ENCODE measurements around the gene ANKRD52. TPM values are rescaled to one million over a fixed set of nuclear protein-coding genes. Genes with fewer than 3 reads are reported as not detected.

Gene ANKRD52
- total RNA-seq, 4 donors from 2014 or later, result 14.7 to 30.9 (median 18.9) TPM

DNA sequence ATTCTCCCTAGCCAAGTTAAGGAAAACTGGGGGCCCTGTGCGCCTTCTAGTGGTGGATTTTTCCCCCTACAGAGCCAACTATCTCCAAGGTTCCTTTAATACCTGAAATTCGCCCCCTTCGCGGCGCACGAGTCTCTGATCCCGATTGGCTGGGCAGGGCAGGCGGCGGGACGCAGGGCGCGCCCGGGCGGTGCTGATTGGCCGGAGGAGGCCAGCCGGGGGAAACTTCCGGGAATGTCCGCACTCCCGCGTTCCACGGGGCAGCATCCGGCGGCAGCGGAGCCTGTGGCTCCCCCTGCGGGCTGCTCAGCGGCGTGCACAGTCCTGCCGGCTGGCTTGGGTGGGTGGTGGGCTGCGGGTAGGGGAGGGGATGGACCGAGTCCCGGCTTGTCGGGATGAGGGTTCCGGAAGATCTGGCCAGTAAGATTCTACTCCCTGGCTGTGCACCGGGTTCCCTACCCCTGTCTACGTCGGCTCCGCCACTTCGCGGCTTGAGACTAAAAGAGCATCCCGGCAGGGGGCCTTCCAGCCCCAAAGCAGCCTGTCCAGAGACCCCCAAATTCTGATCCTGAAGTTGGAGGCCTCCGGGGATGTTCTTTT is 34.0 kb downstream of the ANKRD52 start, which contains the start of gene NABP2:
Gene NABP2, plus strand, starts transcription at position 241 of the 600 bp plus-strand sequence. CDS start 515 bp downstream, outside the sequence.
- Histone ChIP-seq H3K9me3 (no peaks in the 10 kb centered on the region), H3K27me3 (no peaks in the 10 kb centered on the region), H3K36me3 (peaks cover 0 to 11% of the 10 kb centered on the region in 2 donors), H3K4me3 (peak within 1 kb of the TSS; percentile 63 to 85 (median 79)), H3K27ac (peak within 1 kb of the TSS; percentile 96 to 100 (median 98)), H3K4me1 (peaks cover 34 to 45% of the 10 kb centered on the region in 2 donors)
- DNase-seq (peak; percentile 97 to 99), ATAC-seq (peak; percentile 79 to 84)
- intact Hi-C loops (cut with DNase I; ENCODE audit: low total_unique reads) (loop anchor here (1.0 to 10.0 kb wide), 6 partner anchors 31 to 507 kb away; partner anchors contain the start of genes BLOC1S1, SPRYD4 and ZC3H10), in situ Hi-C loops (cut with MboI; ENCODE audit: low sequenced_read_pairs in 4 of 4) (loop anchor here in 1 of 4 donors (10.0 kb wide), 1 partner anchor 109 kb away; the partner anchor contains the start of genes RPL41 and ZC3H10)
- TF ChIP-seq POLR2A (IDR thresholded peaks at IDR 0.05), result peak in 1 of 2 donors; percentile 25
- TF ChIP-seq, protein P1, sequence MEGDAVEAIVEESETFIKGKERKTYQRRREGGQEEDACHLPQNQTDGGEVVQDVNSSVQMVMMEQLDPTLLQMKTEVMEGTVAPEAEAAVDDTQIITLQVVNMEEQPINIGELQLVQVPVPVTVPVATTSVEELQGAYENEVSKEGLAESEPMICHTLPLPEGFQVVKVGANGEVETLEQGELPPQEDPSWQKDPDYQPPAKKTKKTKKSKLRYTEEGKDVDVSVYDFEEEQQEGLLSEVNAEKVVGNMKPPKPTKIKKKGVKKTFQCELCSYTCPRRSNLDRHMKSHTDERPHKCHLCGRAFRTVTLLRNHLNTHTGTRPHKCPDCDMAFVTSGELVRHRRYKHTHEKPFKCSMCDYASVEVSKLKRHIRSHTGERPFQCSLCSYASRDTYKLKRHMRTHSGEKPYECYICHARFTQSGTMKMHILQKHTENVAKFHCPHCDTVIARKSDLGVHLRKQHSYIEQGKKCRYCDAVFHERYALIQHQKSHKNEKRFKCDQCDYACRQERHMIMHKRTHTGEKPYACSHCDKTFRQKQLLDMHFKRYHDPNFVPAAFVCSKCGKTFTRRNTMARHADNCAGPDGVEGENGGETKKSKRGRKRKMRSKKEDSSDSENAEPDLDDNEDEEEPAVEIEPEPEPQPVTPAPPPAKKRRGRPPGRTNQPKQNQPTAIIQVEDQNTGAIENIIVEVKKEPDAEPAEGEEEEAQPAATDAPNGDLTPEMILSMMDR (IDR thresholded peaks at IDR 0.05 in 4 of 5, conservative IDR thresholded peaks at IDR 0.05 in 1 of 5), result peak; percentile 94 to 96 (median 95)

DNA sequence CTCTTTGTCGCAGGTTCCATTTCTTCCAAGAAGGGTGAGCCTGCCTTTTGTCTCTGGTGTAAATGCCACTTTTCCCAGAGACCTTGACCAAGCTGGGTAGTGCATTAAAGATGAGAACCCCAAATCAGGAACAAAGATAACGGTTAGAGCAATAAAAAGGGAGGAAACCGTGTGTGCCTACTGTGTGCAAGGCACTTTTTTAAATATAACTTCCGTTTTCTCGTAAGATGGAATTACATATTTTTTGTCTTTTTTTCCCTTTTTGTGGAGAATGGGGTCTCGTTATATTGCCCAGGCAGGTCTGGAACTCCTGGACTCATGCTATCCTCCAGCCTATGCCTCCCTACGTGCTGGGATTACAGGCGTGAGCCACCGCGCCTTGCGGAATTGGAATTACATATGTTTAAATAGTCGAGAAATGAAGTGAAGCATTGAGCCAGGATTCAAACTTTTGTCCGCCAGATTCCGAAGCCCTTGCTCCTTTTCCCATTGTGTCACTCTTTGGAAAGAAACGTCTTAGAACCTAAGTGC is 34.5 kb downstream of the ANKRD52 start:
- peaks cover 0 to 6% of the 10 kb centered on the region in 2 donors for H3K36me3 ChIP-seq
- H3K9me3 ChIP-seq, result no peaks in the 10 kb centered on the region
- DNase-seq, result no peak
- TF ChIP-seq, protein P1 (IDR thresholded peaks at IDR 0.05 in 4 of 5, conservative IDR thresholded peaks at IDR 0.05 in 1 of 5), result no peak
- TF ChIP-seq POLR2A (IDR thresholded peaks at IDR 0.05), result no peak
- intact Hi-C loops (cut with DNase I; ENCODE audit: low total_unique reads), result loop anchor here (1.0 to 10.0 kb wide), 8 partner anchors 30 to 506 kb away; partner anchors contain the start of genes BLOC1S1, CS, MYL6 and SPRYD4
- H3K27me3 ChIP-seq, result no peaks in the 10 kb centered on the region
- H3K4me1 ChIP-seq, result peaks cover 34 to 45% of the 10 kb centered on the region in 2 donors
- in situ Hi-C loops (cut with MboI; ENCODE audit: low sequenced_read_pairs in 4 of 4), result loop anchor here in 1 of 4 donors (10.0 kb wide), 1 partner anchor 109 kb away; the partner anchor contains the start of genes RPL41 and ZC3H10
- H3K4me3 ChIP-seq, result peak overlapping the region; percentile 15 to 85 (median 62)
- ATAC-seq, result no peak
- H3K27ac ChIP-seq, result peak overlapping the region; percentile 96 to 100 (median 98)

DNA sequence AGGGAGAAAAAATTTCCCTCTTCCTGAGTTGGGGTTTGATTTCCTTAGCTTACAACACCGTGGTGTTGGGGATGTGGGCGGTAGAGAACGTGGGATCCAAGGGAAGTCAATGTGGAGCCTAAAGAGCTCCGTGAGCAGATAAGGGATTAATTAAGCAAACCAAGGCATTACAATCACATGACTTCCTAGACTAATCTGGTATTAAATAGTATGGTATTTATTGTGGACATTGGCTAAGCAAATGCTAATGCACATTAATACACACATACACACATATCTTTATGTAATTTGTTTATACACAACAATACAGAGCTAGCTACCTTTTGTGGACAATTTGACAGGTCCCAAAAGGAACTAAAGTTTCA is 35.7 kb downstream of the ANKRD52 start:
- intact Hi-C loops (cut with DNase I; ENCODE audit: low total_unique reads), result loop anchor here (2.0 to 10.0 kb wide), 4 partner anchors 64 to 505 kb away; partner anchors contain the start of genes BLOC1S1, CS, MYL6 and SPRYD4
- DNase-seq (no peak), ATAC-seq (no peak)
- TF ChIP-seq, protein P1 (IDR thresholded peaks at IDR 0.05 in 4 of 5, conservative IDR thresholded peaks at IDR 0.05 in 1 of 5), result no peak
- TF ChIP-seq POLR2A (IDR thresholded peaks at IDR 0.05), result no peak
- Histone ChIP-seq H3K4me1 (peaks cover 34 to 45% of the 10 kb centered on the region in 2 donors), H3K9me3 (no peaks in the 10 kb centered on the region), H3K4me3 (peak overlapping the region; percentile 80 to 99 (median 89)), H3K36me3 (peaks cover 0 to 3% of the 10 kb centered on the region in 2 donors), H3K27me3 (no peaks in the 10 kb centered on the region), H3K27ac (peak overlapping the region; percentile 96 to 100 (median 98))
- in situ Hi-C loops (cut with MboI; ENCODE audit: low sequenced_read_pairs in 4 of 4), result loop anchor here in 1 of 4 donors (10.0 kb wide), 1 partner anchor 108 kb away; the partner anchor contains the start of genes RPL41 and ZC3H10

DNA sequence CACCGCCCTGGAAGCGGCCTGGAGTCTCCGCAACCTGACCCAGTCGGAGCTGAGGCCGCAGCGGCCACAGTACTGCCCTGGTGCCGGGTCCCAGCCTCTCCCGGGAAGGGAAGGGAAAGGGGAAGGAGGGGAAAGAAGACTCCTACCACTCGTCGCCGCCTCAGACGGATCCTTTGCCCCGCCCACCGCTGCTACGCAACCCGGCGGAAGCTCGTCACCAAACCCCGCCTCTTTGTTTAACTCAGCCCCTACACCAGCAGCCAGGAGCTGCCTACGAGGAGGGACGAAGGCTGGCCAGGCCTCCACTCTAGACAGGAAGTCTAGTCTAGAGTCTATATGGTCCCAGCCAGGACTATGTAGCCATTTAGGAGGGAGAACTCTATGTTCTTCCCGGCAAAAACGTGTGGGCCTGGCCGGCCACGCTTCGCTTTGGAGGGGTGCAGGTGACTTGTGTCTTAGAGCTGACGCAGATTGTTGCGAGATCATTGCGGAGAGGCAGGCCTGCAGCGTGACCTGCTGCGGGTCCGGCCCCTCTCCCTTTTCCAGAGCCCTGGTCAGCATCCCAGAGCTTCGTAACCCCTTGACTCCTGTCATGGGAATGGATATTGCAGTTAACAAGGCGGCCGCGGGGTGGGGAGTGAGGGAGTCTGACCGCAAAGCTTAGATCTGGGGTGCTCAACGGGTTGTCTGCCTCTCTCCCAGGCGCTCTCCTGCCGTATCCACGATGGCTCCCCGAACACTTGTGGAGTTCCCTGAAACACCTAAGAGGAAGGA is 36.2 kb downstream of the ANKRD52 start, which contains the start of gene RNF41:
Gene RNF41, minus strand, starts transcription at position 166 of the 774 bp plus-strand sequence. CDS start 7,875 bp downstream, outside the sequence.
- in situ Hi-C loops (cut with MboI; ENCODE audit: low sequenced_read_pairs in 4 of 4) (loop anchor here in 1 of 4 donors (10.0 kb wide), 1 partner anchor 107 kb away; the partner anchor contains the start of genes RPL41 and ZC3H10), intact Hi-C loops (cut with DNase I; ENCODE audit: low total_unique reads) (loop anchor here (2.0 to 10.0 kb wide), 4 partner anchors 63 to 505 kb away; partner anchors contain the start of genes BLOC1S1, CS, MYL6 and SPRYD4)
- Histone ChIP-seq H3K9me3 (no peaks in the 10 kb centered on the region), H3K27me3 (no peaks in the 10 kb centered on the region), H3K4me3 (peak within 1 kb of the TSS; percentile 80 to 99 (median 89)), H3K4me1 (peaks cover 34 to 45% of the 10 kb centered on the region in 2 donors), H3K27ac (peak within 1 kb of the TSS; percentile 96 to 100 (median 98)), H3K36me3 (no peaks in the 10 kb centered on the region)
- TF ChIP-seq POLR2A (IDR thresholded peaks at IDR 0.05), result peak; percentile 95
- TF ChIP-seq, protein P1 (IDR thresholded peaks at IDR 0.05 in 4 of 5, conservative IDR thresholded peaks at IDR 0.05 in 1 of 5), result peak in 2 of 5 experiments; percentile 15 to 32
- peak; percentile 95 to 97 for DNase-seq
- ATAC-seq, result peak; percentile 81 to 89

All from gastrocnemius medialis (tissue), 4 donors.